Breast epithelium (tissue), 4 donors: ENCODE data around the gene HIVEP2. TPM values are rescaled to one million over a fixed set of nuclear protein-coding genes. Genes with fewer than 3 reads are reported as not detected.

ENCODE experiments used
- DNase-seq, 2 donors: peaks; one replicate each; pipeline ENCODE4 v3.0.0-alpha.2; 2019; ENCODE audit warnings: low spot score in 2 of 2
- H3K27ac ChIP-seq, 2 donors: fragments of 200-600 bp; sonication (generic) in 1 of 2; one replicate each; pipeline ENCODE4 v1.5.1; 2016 to 2019; ENCODE audit warnings: mild to moderate bottlenecking in 1 of 2
- H3K27me3 ChIP-seq, 2 donors: fragments of 200-600 bp; sonication (generic) in 1 of 2; one replicate each; pipeline versions ENCODE4 v1.5.1 to v1.6.0; 2017 to 2019; ENCODE audit warnings: control low read depth in 1 of 2, mild to moderate bottlenecking in 1 of 2
- H3K36me3 ChIP-seq: fragments of 200-600 bp; one replicate; pipeline ENCODE4 v1.5.1; 2019
- H3K4me1 ChIP-seq, 2 donors: fragments of 200-600 bp; sonication (generic); one replicate each; pipeline ENCODE4 v1.5.1; 2016 to 2019; ENCODE audit warnings: control low read depth in 1 of 2
- H3K4me3 ChIP-seq, 3 donors: fragments of 200-600 bp; sonication (generic); 1 replicate in 2 of 3; 2 replicates in 1 of 3; pipeline ENCODE4 v1.5.1; 2016 to 2019; ENCODE audit warnings: mild to moderate bottlenecking in 3 of 3, moderate library complexity in 2 of 3
- H3K9me3 ChIP-seq, 2 donors: fragments of 200-600 bp; sonication (generic) in 1 of 2; one replicate each; pipeline ENCODE4 v1.5.1; 2016 to 2019; ENCODE audit warnings: control low read depth in 1 of 2
- POLR2A ChIP-seq: fragments of 450-650 bp; IDR thresholded peaks from one replicate; pipeline ENCODE4 v1.6.1; 2016; ENCODE audit warnings: antibody characterized with exemption, mild to moderate bottlenecking, moderate library complexity
- POLR2AphosphoS5 ChIP-seq, 3 donors: sonication (generic); formaldehyde crosslinking; IDR thresholded peaks; one replicate each; pipeline ENCODE4 v1.6.1; 2017; ENCODE audit warnings: antibody characterized with exemption in 3 of 3
- intact Hi-C: fragments of 100-400 bp; cut with DNase I; formaldehyde crosslinking; loops from one replicate; pipeline ENCODE4 v1.15.1; 2023; ENCODE audit warnings: low total_unique reads
- total RNA-seq, 3 donors: library from RNA; depleted of rRNA; stranded (reverse); fragments of >200 nt; gene quantifications; one replicate each; pipeline ENCODE4 v1.1.0, GENCODE V29; 2016
- TF ChIP-seq, protein P1 (sequence below), 3 donors: fragments of 450-650 bp; IDR thresholded peaks; one replicate each; pipeline ENCODE4 v1.5.1; 2016 to 2017; ENCODE audit warnings: antibody characterized with exemption in 3 of 3, mild to moderate bottlenecking in 3 of 3, moderate library complexity in 3 of 3

HIVEP2 gene
- total RNA-seq, 3 donors from 2014 or later = 20.6 to 25.0 (median 23.9) TPM

DNA sequence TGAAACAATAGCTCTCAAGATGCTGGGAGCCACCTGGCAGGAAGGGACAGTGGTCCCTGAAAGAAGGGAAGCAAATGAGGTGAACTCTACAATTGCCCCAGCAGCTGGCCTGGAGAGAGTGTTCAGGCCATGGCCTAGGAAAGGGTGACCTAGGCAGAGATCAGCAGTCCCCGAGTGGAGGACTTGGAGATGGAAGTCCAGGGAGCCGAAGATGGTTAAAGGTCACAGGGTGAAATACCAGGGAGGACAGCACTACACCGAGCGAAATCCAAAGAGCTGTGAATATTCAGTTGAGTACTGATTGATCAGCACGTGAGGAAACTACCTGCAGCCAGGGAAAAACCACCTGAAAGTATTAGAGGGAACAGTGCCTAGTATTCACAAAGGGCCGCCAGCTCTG is 133.1 kb downstream of the HIVEP2 start:
- DNase-seq = no peak
- TF ChIP-seq POLR2AphosphoS5 (IDR thresholded peaks at IDR 0.05) = no peak
- H3K27me3 ChIP-seq = no peaks in the 10 kb centered on the region
- intact Hi-C loops = no loop called here
- no peaks in the 10 kb centered on the region for H3K4me1 ChIP-seq
- no peaks in the 10 kb centered on the region for H3K9me3 ChIP-seq
- no peak overlapping the region for H3K27ac ChIP-seq
- H3K36me3 ChIP-seq = no peaks in the 10 kb centered on the region
- H3K4me3 ChIP-seq = no peak overlapping the region

DNA sequence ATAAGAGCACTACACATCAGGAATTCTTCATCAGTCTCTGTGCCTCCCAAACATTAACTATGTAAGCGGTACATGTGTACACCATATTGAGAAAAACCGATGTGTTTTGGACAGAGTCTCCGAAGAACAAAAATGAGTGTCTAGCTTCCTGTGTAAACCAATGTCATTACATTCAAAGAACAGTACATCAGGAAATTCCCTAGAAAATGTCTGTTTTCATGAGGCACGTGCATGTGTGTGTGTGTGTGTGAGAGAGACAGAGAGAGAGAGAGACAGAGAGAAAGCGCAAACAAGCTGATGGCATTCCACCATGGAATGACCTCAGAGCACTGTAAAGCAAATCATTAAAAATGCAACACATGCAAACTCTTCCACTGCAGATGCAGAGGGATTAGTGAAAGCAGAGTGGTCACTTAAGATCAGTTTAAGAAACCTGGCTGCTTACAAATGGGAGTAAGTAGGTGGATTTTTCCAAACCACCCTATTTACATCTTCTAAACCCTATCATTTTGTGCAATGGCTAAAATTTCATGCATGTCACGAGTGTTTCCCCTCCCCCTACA is 133.9 kb downstream of the HIVEP2 start:
- no peak overlapping the region for H3K27ac ChIP-seq
- no peaks in the 10 kb centered on the region for H3K4me1 ChIP-seq
- no peaks in the 10 kb centered on the region for H3K36me3 ChIP-seq
- intact Hi-C loops = no loop called here
- no peaks in the 10 kb centered on the region for H3K9me3 ChIP-seq
- H3K27me3 ChIP-seq = no peaks in the 10 kb centered on the region
- no peak for TF ChIP-seq POLR2AphosphoS5 (IDR thresholded peaks at IDR 0.05)
- H3K4me3 ChIP-seq = no peak overlapping the region
- no peak for DNase-seq

DNA sequence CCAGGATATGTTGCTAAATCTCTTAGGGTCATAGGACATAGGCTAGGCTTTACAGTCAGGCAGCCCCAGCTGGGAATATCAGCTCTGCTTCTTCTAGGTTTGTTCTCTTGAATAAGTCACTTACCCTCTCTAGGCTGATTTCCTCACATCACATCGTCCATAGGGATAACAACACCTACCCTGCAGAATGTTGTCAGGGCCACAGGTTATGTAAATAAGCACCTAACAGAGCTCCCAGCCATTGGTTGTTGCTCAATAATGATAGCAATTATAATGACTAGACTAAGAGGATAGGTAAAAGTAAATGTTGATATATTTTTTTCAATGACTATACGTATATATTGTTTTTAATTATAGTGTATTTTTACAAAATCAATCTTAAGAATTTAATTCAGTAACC is 135.0 kb downstream of the HIVEP2 start:
- TF ChIP-seq POLR2A (no peak), POLR2AphosphoS5 (IDR thresholded peaks at IDR 0.05) (no peak)
- TF ChIP-seq, protein P1, sequence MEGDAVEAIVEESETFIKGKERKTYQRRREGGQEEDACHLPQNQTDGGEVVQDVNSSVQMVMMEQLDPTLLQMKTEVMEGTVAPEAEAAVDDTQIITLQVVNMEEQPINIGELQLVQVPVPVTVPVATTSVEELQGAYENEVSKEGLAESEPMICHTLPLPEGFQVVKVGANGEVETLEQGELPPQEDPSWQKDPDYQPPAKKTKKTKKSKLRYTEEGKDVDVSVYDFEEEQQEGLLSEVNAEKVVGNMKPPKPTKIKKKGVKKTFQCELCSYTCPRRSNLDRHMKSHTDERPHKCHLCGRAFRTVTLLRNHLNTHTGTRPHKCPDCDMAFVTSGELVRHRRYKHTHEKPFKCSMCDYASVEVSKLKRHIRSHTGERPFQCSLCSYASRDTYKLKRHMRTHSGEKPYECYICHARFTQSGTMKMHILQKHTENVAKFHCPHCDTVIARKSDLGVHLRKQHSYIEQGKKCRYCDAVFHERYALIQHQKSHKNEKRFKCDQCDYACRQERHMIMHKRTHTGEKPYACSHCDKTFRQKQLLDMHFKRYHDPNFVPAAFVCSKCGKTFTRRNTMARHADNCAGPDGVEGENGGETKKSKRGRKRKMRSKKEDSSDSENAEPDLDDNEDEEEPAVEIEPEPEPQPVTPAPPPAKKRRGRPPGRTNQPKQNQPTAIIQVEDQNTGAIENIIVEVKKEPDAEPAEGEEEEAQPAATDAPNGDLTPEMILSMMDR (IDR thresholded peaks at IDR 0.05) = no peak
- DNase-seq = no peak
- Histone ChIP-seq H3K27me3 (no peaks in the 10 kb centered on the region), H3K4me1 (no peaks in the 10 kb centered on the region), H3K27ac (no peak overlapping the region), H3K9me3 (no peaks in the 10 kb centered on the region), H3K4me3 (no peak overlapping the region), H3K36me3 (no peaks in the 10 kb centered on the region)
- intact Hi-C loops = no loop called here

DNA sequence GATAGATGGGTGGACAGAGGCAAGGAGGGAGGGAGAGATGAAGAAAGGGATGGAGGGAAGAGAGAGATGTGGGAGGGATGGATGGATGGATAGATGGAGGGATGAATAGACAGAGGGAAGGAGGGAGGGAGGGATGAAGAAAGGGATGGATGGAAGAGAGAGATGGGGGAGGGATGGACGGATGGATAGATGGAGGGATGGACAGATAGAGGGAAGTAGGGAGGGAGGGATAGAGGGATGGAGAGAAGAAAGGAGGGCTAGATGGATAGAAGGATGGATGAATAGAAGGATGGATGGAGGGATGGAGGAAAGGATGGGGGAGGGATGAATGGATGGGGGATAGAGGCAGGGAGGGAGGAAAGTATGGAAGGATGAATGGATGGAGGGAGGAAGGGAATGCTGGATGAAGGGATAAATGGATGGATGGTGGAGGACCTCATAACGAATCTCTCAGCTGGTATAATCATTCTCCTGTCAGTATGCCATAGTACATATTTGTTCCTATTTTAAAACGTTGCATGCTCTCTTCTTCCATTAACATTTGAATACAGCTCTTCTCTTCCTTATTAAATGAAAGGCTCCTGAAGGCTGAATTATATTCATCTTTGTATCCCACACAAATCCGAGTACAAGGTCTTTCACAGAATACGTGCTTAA is 136.4 kb downstream of the HIVEP2 start:
- Histone ChIP-seq H3K36me3 (no peaks in the 10 kb centered on the region), H3K9me3 (no peaks in the 10 kb centered on the region), H3K4me3 (no peak overlapping the region), H3K27me3 (no peaks in the 10 kb centered on the region), H3K27ac (no peak overlapping the region), H3K4me1 (no peaks in the 10 kb centered on the region)
- intact Hi-C loops = no loop called here
- TF ChIP-seq POLR2AphosphoS5 (IDR thresholded peaks at IDR 0.05) (no peak), POLR2A (no peak)
- TF ChIP-seq, protein P1 (IDR thresholded peaks at IDR 0.05) = no peak
- no peak for DNase-seq

DNA sequence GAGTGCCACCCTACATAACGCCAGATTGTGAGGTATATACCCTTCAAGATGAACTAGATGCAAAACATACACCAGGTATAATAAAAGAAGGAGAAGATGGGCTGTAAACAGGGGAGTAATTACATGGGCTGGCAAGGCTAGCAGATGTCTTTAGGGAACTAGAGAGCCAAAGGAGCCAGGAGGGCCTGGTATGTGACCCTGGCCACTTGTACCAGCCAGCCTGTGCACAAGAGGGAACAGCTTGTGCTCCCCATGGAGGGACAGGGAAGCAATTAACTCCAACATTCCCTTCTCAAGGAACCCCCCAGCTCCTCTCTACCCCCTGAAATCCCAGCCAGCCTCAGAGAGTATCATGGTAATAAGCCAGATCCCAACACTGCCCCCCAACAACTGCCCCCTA is 139.9 kb downstream of the HIVEP2 start:
- no peaks in the 10 kb centered on the region for H3K36me3 ChIP-seq
- H3K4me3 ChIP-seq = no peak overlapping the region
- intact Hi-C loops = no loop called here
- no peaks in the 10 kb centered on the region for H3K4me1 ChIP-seq
- H3K9me3 ChIP-seq = no peaks in the 10 kb centered on the region
- TF ChIP-seq POLR2A (no peak), POLR2AphosphoS5 (IDR thresholded peaks at IDR 0.05) (no peak)
- TF ChIP-seq, protein P1 (IDR thresholded peaks at IDR 0.05) = no peak
- H3K27ac ChIP-seq = no peak overlapping the region
- no peak for DNase-seq
- no peaks in the 10 kb centered on the region for H3K27me3 ChIP-seq

DNA sequence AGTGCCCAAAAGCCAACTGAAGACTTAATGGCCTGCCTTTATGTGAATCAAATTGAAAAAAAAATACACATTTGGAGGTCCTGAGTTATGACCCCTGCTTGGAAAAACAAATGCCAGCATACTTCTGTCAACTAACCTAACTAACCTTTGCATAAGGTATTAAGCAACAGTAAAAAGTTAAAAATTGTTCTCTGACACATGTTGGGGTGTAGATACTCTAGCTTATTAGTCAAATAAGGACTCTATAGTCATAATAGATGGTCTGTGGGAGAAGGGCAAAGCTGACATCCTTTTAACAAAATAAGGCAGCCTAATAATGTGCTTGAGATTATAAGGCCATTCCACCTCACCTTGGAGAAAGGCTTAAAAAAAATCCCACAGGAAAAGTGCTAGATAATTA is 140.5 kb downstream of the HIVEP2 start:
- DNase-seq = no peak
- Histone ChIP-seq H3K4me3 (no peak overlapping the region), H3K27ac (no peak overlapping the region), H3K4me1 (no peaks in the 10 kb centered on the region), H3K27me3 (no peaks in the 10 kb centered on the region), H3K9me3 (no peaks in the 10 kb centered on the region), H3K36me3 (no peaks in the 10 kb centered on the region)
- TF ChIP-seq, protein P1 (IDR thresholded peaks at IDR 0.05) = no peak
- no peak for TF ChIP-seq POLR2AphosphoS5 (IDR thresholded peaks at IDR 0.05)
- no peak for TF ChIP-seq POLR2A
- intact Hi-C loops = no loop called here
